Left renal cortex interstitium (tissue), 4 donors: ENCODE measurements around the gene FXR2. TPM values are rescaled to one million over a fixed set of nuclear protein-coding genes. Genes with fewer than 3 reads are reported as not detected.
"Not testable (repeated sequence)": the region's sequence is repeated elsewhere in the genome, so short reads cannot be mapped to it uniquely, and the experiment has no call there.

Experiments used
- DNase-seq, 4 donors: peaks; one replicate each; pipeline ENCODE4 v3.0.0-alpha.2; 2013; ENCODE audit warnings: low read depth in 4 of 4, low spot score in 2 of 4, missing footprints in 1 of 4
- polyA plus RNA-seq, 4 donors: library from polyadenylated mRNA; unstranded; fragments of 120-200 nt; gene quantifications; one replicate each; pipeline ENCODE4 v1.2.1, GENCODE V29; 2013; ENCODE audit not compliant: insufficient read length in 4 of 4

The FXR2 gene
- 10 to 100 TPM; 46.3 to 56.5 (median 52.4) TPM for polyA plus RNA-seq

GRCh38 chr17:7614425-7615264 is at the start of gene FXR2:
Gene FXR2 (minus strand): TSS chr17:7614897. CDS start chr17:7614532, 365 bp downstream.
- DNase-seq = peak; percentile 99 to 100 (median 100)

DNA sequence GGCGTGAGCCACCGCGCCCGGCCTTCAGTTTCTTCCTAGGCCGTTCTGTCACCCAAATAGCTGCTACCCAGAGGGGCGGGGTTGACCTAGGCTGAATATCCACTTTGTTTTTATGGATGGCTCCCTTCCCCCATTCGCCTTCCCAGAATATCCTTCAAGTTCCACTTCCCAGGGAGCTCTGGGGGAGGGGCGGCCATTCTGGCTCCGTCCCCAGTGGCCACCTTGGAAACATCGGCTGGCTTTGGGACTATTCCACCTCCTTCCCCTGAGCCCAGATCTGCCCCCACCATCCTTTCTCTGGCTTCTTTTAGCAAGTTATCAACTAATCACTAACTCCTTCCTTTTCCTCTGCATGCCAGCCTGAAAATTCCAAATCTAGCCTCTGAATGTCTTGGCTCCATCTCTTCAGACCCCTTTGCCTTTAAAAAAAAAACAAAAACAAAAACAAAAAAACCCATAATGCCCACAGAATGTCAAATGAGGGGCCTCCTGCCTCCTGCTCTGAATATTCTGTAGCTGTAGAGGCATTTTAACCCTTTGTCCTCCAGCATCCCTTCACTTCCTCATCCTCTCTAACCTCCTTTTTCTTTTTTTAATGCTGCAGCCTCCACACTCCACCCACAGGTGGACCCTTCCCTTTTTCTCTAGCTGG is 42.4 kb upstream of the FXR2 start:
- no peak for DNase-seq

DNA sequence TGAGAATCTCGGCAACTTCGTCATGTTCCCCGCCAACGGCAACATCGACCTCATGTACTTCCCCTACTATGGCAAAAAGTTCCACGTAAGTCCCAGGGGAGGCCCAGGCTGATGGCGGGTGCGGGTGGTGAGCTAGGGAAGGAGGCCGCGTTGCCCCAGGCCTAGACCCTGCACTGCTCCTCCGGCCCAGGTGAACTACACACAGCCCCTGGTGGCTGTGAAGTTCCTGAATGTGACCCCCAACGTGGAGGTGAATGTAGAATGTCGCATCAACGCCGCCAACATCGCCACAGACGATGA is 40.8 kb upstream of the FXR2 start:
- DNase-seq = no peak

- DNase-seq = no peak
Observed at GRCh38 chr17:7654832-7655540, 40.3 kb upstream of the FXR2 start.

GRCh38 chr17:7652388-7653356 is 38.0 kb upstream of the FXR2 start:
- no peak for DNase-seq

DNA sequence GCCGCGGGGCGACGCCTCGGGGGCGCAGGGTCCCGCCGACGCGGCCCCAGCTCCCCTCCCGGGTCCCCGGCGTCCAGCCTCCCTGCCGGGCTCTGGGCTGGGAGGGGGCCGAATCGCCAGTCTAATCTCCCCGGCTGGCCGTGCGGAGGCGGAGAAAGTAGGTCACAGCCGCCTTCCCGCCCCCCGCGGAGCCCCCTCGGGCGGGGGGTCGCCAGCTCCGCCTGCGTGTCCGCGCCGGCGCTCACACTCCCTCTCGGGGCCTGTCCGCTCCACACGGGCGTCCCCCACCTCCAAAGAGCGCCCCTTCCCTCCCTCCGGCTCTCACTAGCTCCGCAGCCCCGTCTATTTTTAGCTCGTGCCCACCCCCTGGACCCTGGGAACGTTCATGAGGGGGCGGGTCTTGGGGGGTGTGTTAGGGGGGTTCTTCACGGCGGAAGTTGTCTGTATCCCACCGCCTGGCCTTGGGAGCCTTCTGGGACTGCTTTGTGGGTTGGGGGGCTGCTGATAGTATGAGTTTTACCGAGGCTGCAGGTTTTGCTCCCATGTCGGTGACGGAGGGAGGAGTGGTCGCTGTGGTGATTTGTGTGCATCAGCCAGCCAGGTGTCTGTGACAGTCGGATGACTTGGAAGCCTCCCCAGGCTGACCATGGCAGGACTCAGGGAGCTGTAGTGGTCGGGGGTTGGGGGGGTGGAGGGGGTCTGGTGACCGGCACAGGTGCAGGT is 37.1 kb upstream of the FXR2 start:
- DNase-seq = peak in 2 of 4 donors; percentile 58 to 73

GRCh38 chr17:7651097-7651664 is 36.5 kb upstream of the FXR2 start:
- DNase-seq = no peak

DNA sequence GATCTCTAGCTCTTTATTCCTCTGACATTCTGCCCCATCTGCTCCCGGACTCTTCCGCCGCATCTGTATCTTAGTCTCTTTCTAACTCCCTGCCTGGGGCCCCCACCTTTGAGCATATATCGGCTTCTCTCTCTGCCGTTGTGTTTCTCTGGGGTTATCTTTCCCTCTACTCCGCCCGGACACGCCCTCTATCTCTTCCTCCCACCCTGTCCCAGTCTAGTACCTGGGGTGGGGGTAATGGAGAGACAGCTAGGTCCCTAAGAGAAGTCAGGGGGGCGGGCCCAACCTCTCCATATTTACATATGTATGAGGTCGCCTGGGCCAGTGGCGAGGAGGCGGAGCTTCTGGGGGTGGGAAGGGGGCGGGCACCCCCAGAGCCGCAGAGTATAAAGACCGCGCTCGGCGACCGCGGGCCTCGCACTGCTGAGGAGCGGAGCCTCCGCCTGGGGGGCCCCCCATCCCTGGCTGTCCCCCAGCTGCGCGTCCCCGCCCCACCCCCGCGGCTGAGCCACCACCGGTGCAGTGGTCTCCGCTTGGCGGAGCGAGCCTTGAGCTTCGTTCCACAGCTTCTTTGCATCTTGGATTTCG is 35.9 kb upstream of the FXR2 start, which contains the start of gene ATP1B2:
Gene ATP1B2 (plus strand): TSS at position 418 of the 588 bp plus-strand sequence. CDS start 593 bp downstream, outside the sequence.
- DNase-seq = peak in 2 of 4 donors; percentile 50 to 55

DNA sequence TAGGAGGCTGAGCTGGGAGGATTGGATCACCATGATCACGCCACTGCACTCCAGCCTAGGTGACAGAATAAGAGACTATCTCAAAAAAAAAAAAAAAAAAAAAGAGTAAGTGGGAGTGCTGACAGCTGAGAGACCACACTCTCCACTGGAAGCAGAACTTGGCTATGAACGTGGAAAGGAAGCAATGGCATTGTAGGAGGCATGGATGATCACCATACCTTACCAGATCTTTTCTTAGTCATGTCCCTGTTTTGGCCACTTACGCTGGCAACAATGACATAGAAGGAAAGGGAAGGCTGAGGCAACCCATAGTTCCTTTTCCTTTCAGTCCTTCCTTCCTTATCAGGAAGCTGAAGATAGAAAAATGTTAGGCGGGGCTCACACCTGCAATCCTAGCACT is 32.3 kb upstream of the FXR2 start:
- no peak for DNase-seq

DNA sequence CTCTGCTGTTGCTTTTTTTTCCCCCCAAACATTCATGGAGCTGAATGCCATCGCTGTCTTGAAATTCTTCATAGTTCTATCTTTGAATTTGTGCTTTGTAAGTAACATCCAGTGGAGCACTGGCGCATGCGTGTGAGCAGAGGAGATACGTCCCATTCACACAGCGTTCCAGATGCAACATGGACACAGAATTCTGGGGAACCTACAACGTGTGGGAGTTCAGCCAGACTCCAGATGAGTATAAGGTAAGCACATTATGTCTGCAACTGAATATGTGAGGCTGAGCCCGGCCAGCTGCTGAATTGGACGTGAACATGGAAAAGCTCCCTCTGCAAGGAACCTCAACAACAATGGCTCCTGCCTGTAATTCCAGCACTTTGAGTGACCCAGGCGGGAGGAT is 31.8 kb upstream of the FXR2 start:
- no peak for DNase-seq

- no peak for DNase-seq
Observed at GRCh38 chr17:7644775-7645174, 30.1 kb upstream of the FXR2 start.

- not testable (repeated sequence) for DNase-seq
Observed at GRCh38 chr17:7641635-7642034, 26.9 kb upstream of the FXR2 start.

DNA sequence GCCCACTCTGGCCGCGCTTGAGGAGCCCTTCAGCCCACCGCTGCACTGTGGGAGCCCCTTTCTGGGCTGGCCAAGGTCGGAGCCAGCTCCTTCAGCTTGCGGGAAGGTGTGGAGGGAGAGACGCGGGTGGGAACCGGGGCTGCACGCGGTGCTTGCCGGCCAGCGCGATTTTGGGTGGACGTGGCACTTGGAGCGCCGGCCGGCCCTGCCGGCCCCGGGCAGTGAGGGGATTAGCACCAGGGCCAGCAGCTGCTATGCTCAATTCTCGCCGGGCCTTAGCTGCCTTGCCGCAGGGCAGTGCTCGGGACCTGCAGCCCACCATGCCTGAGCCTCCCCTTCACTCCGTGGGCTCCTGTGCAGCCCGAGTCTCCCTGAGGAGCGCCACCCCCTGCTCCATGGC is 26.1 kb upstream of the FXR2 start:
- DNase-seq = no peak

- DNase-seq = no peak
Observed at GRCh38 chr17:7636163-7636562, 21.5 kb upstream of the FXR2 start.

DNA sequence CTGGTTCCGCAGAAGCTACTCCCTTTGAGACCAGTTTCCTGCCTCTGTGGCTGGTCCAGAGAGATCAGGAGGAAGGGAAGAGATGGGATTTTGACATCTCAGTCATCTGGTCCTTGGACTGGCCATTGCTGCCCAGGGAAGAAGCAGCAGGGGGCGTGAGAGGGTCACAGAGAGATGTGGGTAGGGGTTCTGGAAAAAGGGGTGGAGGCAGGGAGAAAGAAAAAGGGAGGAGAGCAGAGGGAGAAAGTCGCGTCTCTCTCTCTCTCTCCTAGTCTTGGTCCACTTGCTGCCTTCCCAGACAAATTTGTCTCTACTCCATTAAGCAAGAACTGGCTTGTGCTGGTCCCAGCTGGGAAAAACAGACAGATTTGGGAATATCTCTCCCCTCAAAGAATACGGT is 19.7 kb upstream of the FXR2 start:
- DNase-seq = peak in 1 of 4 donors; percentile 70

DNA sequence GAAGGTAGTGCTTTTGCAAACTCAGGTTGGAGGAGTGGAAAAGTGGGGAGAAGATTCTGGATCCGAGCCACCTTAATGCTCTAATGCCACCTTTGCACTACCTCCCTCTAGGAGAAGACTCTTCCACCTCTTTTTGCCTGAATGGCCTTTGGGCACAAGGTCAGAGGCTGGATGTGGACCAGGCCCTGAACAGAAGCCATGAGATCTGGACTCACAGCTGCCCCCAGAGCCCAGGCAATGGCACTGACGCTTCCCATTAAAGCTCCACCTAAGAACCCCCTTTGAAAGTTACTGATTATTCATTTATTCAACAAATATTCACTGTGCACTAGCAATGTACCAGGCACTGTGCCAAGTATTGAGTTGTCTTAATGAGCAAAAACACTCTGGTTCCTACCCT is 18.4 kb upstream of the FXR2 start:
- DNase-seq = no peak

DNA sequence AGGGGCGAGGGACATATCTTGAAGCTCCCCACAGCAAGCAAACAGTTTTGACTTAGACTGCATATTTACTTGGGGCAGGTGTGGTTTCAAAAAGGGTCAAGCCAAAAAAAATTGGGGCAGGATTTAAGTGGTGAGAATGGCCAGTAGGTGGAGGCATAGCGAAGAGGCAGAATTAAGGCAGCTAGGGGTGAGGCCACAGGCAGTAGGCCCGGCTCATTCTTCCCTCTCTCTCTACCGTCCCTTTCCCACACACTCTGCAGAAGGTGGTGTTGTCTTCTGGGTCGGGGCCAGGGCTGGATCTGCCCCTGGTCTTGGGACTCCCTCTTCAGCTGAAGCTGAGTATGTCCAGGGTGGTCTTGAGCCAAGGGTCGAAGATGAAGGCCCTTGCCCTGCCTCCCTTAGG is 17.8 kb upstream of the FXR2 start:
- DNase-seq = no peak

- no peak for DNase-seq
Observed at GRCh38 chr17:7631398-7632380, 17.0 kb upstream of the FXR2 start.
